ENCODE measurements around the gene RGS6. TPM values are rescaled to one million over a fixed set of nuclear protein-coding genes. Genes with fewer than 3 reads are reported as not detected.

Gene RGS6
- total RNA-seq, 2 donors from 2014 or later: 0.15 to 0.45 TPM

DNA sequence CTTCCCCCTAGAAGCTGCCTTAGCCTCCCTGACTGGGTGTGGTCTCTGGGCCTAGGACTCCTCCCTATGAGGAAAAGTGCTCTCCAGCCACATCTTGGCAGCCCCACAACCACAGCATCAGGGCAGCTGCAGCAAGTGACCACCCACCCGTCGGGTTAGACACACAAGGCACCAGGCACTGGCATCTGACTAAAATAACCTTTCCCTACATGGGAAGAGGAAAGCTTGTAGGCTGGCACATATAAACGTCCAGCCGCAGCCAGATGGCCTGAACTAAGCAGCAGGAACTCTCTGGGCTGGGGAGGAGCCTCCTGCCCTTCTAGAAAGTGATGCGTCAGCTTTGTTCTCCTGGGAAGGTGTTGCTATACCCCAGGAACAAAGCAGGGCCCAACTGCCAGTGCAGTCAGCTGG is 632.9 kb downstream of the RGS6 start:
- no peak for DNase-seq
- no peak overlapping the region for H3K9ac ChIP-seq (ENCODE audit: low read depth in 2 of 2, low read length in 2 of 2)

GRCh38 chr14:72565917-72566316 is 633.7 kb downstream of the RGS6 start:
- no peak for DNase-seq
- no peak for TF ChIP-seq CTCF (IDR thresholded peaks at IDR 0.05)
- no peaks in the 10 kb centered on the region for H3K4me1 ChIP-seq
- H3K27me3 ChIP-seq: no peaks in the 10 kb centered on the region
- intact Hi-C loops (cut with DNase I): no loop called here
- H3K4me3 ChIP-seq: no peak overlapping the region
- no peaks in the 10 kb centered on the region for H3K9me3 ChIP-seq
- no peak overlapping the region for H3K9ac ChIP-seq (ENCODE audit: low read depth in 2 of 2, low read length in 2 of 2)
- H3K27ac ChIP-seq: no peak overlapping the region
- no peaks in the 10 kb centered on the region for H3K36me3 ChIP-seq

More for the DNA sequence above, 632.9 kb downstream of the RGS6 start:
- Histone ChIP-seq H3K36me3 (no peaks in the 10 kb centered on the region), H3K9me3 (no peaks in the 10 kb centered on the region), H3K4me1 (no peaks in the 10 kb centered on the region), H3K27me3 (no peaks in the 10 kb centered on the region), H3K4me3 (no peak overlapping the region), H3K27ac (no peak overlapping the region)
- no peak for TF ChIP-seq CTCF (IDR thresholded peaks at IDR 0.05)
- intact Hi-C loops (cut with DNase I): no loop called here

DNA sequence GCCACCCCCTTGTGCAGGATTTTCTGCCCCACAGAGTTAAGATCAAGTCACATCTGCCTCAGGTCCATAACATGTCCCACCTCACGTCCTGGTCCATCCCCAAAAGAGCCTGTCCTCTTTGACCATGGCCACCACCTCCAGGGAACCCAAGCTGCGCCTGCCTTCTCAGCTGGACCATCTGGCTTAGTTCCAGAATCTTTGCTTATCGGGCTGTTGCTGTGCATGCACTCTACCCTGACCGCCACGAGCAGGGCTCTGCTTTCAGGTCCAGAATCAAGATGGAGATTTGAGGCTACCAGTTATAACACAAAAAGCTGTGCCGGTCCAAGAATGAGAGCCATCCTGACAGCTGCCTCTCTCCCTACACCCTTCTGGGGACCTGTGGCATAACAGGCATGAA is 635.0 kb downstream of the RGS6 start:
- DNase-seq: no peak
- H3K9ac ChIP-seq (ENCODE audit: low read depth in 2 of 2, low read length in 2 of 2): no peak overlapping the region
- no peak overlapping the region for H3K27ac ChIP-seq
- no peak for TF ChIP-seq CTCF (IDR thresholded peaks at IDR 0.05)
- H3K36me3 ChIP-seq: no peaks in the 10 kb centered on the region
- H3K4me1 ChIP-seq: no peaks in the 10 kb centered on the region
- intact Hi-C loops (cut with DNase I): no loop called here
- H3K4me3 ChIP-seq: no peak overlapping the region
- H3K9me3 ChIP-seq: peaks cover 4% of the 10 kb centered on the region
- H3K27me3 ChIP-seq: no peaks in the 10 kb centered on the region

DNA sequence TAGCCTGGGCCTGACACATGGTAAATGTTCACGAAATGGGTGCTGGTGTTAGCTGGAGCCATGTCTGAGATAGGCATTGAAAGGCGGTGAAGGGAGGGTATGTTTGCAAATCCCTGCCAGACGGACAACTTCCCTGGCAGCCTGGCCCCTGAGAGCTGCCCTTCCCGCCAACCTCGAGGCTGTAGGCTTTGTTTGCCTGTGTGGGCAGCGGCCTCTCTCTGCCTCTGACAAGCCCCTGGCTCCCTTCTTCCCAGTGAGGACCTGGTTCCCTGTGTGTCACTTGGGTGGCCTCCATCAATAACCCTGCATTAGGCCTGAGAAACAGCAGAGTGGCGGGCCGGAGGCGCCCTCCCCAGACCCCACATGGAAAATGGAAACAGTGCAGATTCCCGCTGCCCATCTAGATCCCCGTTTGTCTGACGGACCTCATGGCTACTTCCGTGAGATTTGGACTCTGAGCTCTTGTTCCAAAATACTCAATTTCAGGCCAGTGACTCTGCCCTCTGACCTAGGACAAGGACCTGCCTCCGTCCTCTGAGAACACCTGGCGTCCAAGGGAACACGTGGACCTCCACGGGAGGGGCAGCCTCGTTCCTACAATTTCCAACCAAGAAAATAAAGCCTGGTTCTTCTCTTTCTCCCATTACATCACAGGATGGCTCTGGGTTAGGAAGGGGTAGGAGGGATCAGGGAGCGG is 636.2 kb downstream of the RGS6 start:
- no peaks in the 10 kb centered on the region for H3K27me3 ChIP-seq
- H3K4me1 ChIP-seq: no peaks in the 10 kb centered on the region
- H3K9me3 ChIP-seq: peaks cover 4% of the 10 kb centered on the region
- no peak overlapping the region for H3K9ac ChIP-seq (ENCODE audit: low read depth in 2 of 2, low read length in 2 of 2)
- DNase-seq: no peak
- intact Hi-C loops (cut with DNase I): no loop called here
- no peak overlapping the region for H3K27ac ChIP-seq
- TF ChIP-seq CTCF (IDR thresholded peaks at IDR 0.05): no peak
- no peaks in the 10 kb centered on the region for H3K36me3 ChIP-seq
- no peak overlapping the region for H3K4me3 ChIP-seq

DNA sequence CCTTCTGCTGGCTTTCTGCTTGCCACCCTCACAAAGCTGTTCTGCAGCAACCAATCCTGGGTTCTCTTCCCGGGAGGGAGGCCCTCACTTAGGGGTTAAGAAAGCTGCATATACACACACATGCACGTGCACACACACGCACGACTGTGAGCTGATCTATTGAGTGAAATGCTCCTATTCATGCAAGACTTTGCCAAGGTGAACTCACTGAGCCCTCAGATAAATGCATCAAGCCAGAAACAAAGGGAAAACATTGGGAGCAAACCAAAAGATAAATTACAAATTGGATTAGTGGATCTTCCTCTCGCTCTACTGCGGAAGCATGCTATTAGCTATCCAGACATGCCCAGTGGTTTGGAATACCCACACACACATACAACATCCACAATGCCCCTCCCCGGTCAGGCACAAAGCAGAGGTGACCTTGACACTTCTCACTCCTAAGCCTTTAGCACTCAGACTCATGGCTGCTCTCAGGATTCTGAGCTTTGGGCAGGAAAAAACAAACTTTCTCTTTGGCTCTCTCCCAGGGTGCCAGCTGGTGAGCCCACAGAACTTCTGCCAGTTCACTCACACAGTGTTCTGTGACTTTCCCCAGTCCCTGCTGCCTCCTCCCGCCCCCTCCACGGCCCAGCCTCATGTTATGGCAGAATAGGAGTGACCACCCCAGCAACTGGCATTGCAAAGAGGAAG is 641.6 kb downstream of the RGS6 start:
- H3K4me3 ChIP-seq: no peak overlapping the region
- no peak overlapping the region for H3K9ac ChIP-seq (ENCODE audit: low read depth in 2 of 2, low read length in 2 of 2)
- H3K36me3 ChIP-seq: no peaks in the 10 kb centered on the region
- DNase-seq: no peak
- TF ChIP-seq CTCF (IDR thresholded peaks at IDR 0.05): no peak
- no peaks in the 10 kb centered on the region for H3K4me1 ChIP-seq
- intact Hi-C loops (cut with DNase I): no loop called here
- no peaks in the 10 kb centered on the region for H3K27me3 ChIP-seq
- H3K9me3 ChIP-seq: peaks cover 4% of the 10 kb centered on the region
- H3K27ac ChIP-seq: no peak overlapping the region

All from colonic mucosa (tissue), 4 donors.